AG08396 (cell line): Measurements from ENCODE around the gene DENND6A.

Source experiments
- DNase-seq: peaks from one replicate; pipeline ENCODE4 v3.0.0; 2012; ENCODE audit warnings: low spot score, mixed read lengths

DENND6A gene

DNA sequence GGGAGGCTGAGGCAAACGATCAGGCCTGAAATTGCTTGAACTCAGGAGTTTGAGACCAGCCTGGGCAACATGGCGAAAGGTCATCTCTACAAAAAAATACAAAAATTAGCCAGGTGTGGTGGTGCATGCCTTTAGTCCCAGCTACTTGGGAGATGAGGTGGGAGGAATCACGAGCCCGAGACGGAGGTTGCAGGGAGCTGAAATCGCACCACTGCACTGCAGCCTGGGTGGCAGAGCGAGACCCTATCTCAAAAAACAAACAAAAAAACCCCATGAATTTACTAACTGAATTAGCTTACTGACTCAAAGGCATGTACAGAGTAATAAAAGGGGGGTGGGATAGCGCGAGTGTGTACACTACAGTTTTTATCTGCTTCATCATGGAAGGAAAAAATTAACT lies 115.1 kb downstream of the DENND6A start:
- no peak for DNase-seq

DNA sequence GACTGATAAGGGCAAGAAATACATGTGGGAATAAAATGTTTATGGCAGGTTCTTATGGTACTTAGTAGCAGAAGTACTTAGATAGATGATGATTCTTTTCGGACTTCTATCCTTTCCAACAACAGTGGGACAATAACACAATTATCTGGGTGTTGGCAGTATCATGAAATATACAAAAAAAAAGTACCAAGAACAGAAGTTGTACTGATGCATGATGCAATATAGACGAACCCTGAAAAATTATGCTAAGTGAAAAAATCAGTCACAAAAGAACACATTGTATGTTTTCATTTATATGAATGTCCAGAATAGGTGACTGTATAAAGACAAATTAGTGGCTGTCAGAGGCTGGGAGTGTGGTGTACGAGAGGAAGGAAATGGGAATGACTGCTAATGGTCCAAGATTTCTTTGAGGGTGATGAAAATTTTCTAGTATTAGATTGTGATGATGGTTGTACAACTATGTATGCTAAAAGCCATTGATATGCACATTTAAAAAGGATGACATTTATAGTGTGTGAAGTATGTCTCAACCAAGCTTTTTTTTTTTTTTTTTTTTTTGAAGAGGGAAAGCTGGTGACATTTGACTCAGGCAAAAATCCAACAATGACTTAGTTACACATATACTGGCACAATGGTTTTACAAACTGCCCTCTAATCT lies 116.8 kb downstream of the DENND6A start:
- no peak for DNase-seq
